Activated CD4-positive, CD25-positive, alpha-beta regulatory T cell treated with anti-CD3 and anti-CD28 coated beads, Interleukin-2, amount 50 U/mL, for 72 hours (primary cell): Measurements from ENCODE around the gene ILF2.
A peak's percentile ranks its signal among the peaks of the same experiment; 100 is the strongest.
"Not testable (repeated sequence)": the region's sequence is repeated elsewhere in the genome, so short reads cannot be mapped to it uniquely, and the experiment has no call there.

Experiments
- DNase-seq: peaks from one replicate; pipeline ENCODE4 v3.0.0; 2021

The ILF2 gene

GRCh38 chr1:153670859-153671627 is at the start of gene ILF2:
ILF2 (minus strand) TSS chr1:153670993; CDS start chr1:153670922, 71 bp downstream.
- peak; percentile 93 for DNase-seq

GRCh38 chr1:153717330-153717729 is 46.5 kb upstream of the ILF2 start:
- no peak for DNase-seq

GRCh38 chr1:153716211-153716610 is 45.4 kb upstream of the ILF2 start:
- DNase-seq: not testable (repeated sequence)

GRCh38 chr1:153711026-153711425 is 40.2 kb upstream of the ILF2 start:
- no peak for DNase-seq

GRCh38 chr1:153705484-153705883 is 34.7 kb upstream of the ILF2 start:
- DNase-seq: no peak

- DNase-seq: no peak
These were observed 29.0 kb upstream of the ILF2 start for GRCh38 chr1:153699768-153700167.

GRCh38 chr1:153698923-153699714 is 28.3 kb upstream of the ILF2 start:
- no peak for DNase-seq

- no peak for DNase-seq
These were observed 27.5 kb upstream of the ILF2 start for GRCh38 chr1:153698020-153698922.

- no peak for DNase-seq
These were observed 26.6 kb upstream of the ILF2 start for GRCh38 chr1:153697191-153698019.

- DNase-seq: no peak
These were observed 25.9 kb upstream of the ILF2 start for GRCh38 chr1:153696741-153697140.

- no peak for DNase-seq
These were observed 22.7 kb upstream of the ILF2 start for GRCh38 chr1:153693466-153693865.

- no peak for DNase-seq
These were observed 18.0 kb upstream of the ILF2 start for GRCh38 chr1:153688736-153689328.

- DNase-seq: no peak
These were observed 17.5 kb upstream of the ILF2 start for GRCh38 chr1:153688276-153688675.

GRCh38 chr1:153687346-153688125 is 16.7 kb upstream of the ILF2 start:
- DNase-seq: no peak

GRCh38 chr1:153685544-153686340 is 14.9 kb upstream of the ILF2 start:
- no peak for DNase-seq

- DNase-seq: no peak
These were observed 14.1 kb upstream of the ILF2 start for GRCh38 chr1:153684892-153685291.

- DNase-seq: no peak
These were observed 13.1 kb upstream of the ILF2 start for GRCh38 chr1:153683854-153684253.

- DNase-seq: no peak
These were observed 11.9 kb upstream of the ILF2 start for GRCh38 chr1:153682730-153683129.

GRCh38 chr1:153680120-153680403 is 9.3 kb upstream of the ILF2 start:
- DNase-seq: no peak
